ENCODE data around the gene MMP28.

DNA sequence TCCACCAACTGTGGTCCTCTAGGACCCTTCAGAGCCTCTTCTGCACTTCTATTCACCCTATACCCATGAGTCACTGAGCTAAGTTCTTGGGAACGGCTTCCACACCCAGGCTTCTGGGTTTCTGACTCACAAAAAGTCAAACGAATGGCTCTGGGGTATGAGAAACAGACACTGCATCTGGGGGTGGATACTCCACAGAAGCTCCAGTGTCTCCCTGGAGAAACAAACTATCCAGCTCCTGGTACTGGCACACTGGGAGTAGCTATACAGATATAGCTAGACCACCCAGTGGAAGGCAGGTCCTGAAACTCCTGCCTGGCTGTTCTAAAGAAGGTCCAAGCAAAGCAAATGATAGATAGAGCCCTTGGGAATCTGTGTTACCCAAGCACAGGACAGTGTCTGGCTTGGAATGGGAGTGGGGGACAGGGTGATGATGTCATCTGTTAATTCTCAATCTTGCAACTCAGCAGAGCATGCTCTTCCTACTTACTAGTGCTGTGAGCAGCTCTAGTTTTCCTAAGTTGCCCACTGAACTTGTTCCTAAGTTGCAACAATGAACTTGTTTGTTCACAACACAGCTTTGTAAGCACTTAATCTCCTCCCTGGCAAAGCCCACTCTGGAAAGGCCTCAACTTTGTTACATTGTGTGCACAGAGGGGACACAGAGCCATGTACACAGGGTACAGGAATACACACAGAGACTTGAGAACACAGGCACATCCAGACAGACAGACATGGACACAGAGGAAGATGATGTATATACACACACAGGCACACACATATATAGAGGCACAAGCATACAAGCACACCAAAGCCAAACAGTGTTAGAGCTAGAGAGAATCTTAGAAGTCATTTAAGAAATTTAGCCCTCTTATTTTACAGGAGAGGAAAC is 6.7 kb downstream of the MMP28 start:
- TF ChIP-seq, protein P1, sequence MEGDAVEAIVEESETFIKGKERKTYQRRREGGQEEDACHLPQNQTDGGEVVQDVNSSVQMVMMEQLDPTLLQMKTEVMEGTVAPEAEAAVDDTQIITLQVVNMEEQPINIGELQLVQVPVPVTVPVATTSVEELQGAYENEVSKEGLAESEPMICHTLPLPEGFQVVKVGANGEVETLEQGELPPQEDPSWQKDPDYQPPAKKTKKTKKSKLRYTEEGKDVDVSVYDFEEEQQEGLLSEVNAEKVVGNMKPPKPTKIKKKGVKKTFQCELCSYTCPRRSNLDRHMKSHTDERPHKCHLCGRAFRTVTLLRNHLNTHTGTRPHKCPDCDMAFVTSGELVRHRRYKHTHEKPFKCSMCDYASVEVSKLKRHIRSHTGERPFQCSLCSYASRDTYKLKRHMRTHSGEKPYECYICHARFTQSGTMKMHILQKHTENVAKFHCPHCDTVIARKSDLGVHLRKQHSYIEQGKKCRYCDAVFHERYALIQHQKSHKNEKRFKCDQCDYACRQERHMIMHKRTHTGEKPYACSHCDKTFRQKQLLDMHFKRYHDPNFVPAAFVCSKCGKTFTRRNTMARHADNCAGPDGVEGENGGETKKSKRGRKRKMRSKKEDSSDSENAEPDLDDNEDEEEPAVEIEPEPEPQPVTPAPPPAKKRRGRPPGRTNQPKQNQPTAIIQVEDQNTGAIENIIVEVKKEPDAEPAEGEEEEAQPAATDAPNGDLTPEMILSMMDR (IDR thresholded peaks at IDR 0.05): no peak
- no peak for TF ChIP-seq POLR2A (IDR thresholded peaks at IDR 0.05)

All from thyroid gland (tissue), 4 donors.